GM19193 (cell line): ENCODE data around the gene PIGO.

ENCODE experiments used
- POLR2A ChIP-seq: IDR thresholded peaks from 4 replicates; pipeline ENCODE4 v1.6.1; 2011; ENCODE audit not compliant: insufficient read depth, insufficient read length; ENCODE audit errors: extremely low read depth

Gene PIGO

GRCh38 chr9:35096035-35096849, at the start of gene PIGO:
Gene PIGO, minus strand, starts transcription at chr9:35096591. Its CDS starts 1,026 bp downstream, at chr9:35095565.
- TF ChIP-seq POLR2A, result peak; percentile 93

- TF ChIP-seq POLR2A, result no peak
Measured at GRCh38 chr9:35142037-35142436, 45.6 kb upstream of the PIGO start.

- no peak for TF ChIP-seq POLR2A
Measured at GRCh38 chr9:35140093-35140492, 43.7 kb upstream of the PIGO start.

GRCh38 chr9:35136866-35137265, 40.5 kb upstream of the PIGO start:
- no peak for TF ChIP-seq POLR2A

GRCh38 chr9:35135988-35136387, 39.6 kb upstream of the PIGO start:
- TF ChIP-seq POLR2A, result no peak

- TF ChIP-seq POLR2A, result no peak
Measured at GRCh38 chr9:35134920-35135319, 38.5 kb upstream of the PIGO start.

- TF ChIP-seq POLR2A, result no peak
Measured at GRCh38 chr9:35116898-35117551, 20.6 kb upstream of the PIGO start.

GRCh38 chr9:35116539-35116897, 20.1 kb upstream of the PIGO start:
- no peak for TF ChIP-seq POLR2A

GRCh38 chr9:35115680-35116538, 19.5 kb upstream of the PIGO start, which contains the start of gene ATOSB:
Gene ATOSB, minus strand, starts transcription at chr9:35115862. Its CDS starts 7,588 bp downstream, at chr9:35108274.
- peak; percentile 36 for TF ChIP-seq POLR2A

GRCh38 chr9:35114840-35115628, 18.6 kb upstream of the PIGO start:
- peak; percentile 8 for TF ChIP-seq POLR2A

- TF ChIP-seq POLR2A, result no peak
Measured at GRCh38 chr9:35114113-35114839, 17.9 kb upstream of the PIGO start.

GRCh38 chr9:35112257-35113020, 16.0 kb upstream of the PIGO start:
- no peak for TF ChIP-seq POLR2A

- TF ChIP-seq POLR2A, result no peak
Measured at GRCh38 chr9:35111001-35111933, 14.9 kb upstream of the PIGO start.

- TF ChIP-seq POLR2A, result no peak
Measured at GRCh38 chr9:35110327-35110761, 14.0 kb upstream of the PIGO start.
